Lung (tissue), 12 donors: ENCODE measurements around the gene PLCB3. TPM values are rescaled to one million over a fixed set of nuclear protein-coding genes. Genes with fewer than 3 reads are reported as not detected.

Experiments
- ATAC-seq: fragments of 200-7000 bp; cut with Tn5 transposase; one replicate; pipeline ENCODE4 v1.9.1; 2020; ENCODE audit warnings: moderate number of reproducible peaks; ENCODE audit not compliant: insufficient read depth, low FRiP score
- DNase-seq, 3 donors: peaks; one replicate each; pipeline ENCODE4 v3.0.0-alpha.2; 2013 to 2017
- H3K27ac ChIP-seq, 2 donors: one replicate each; pipeline ENCODE4 v1.5.1; 2013; ENCODE audit warnings: mild to moderate bottlenecking in 2 of 2, moderate library complexity in 2 of 2, control low read depth in 1 of 2, inconsistent platforms in 1 of 2, low read depth in 1 of 2, low read length in 1 of 2
- H3K27me3 ChIP-seq, 3 donors: one replicate each; pipeline ENCODE4 v1.5.1; 2013; ENCODE audit warnings: low read length in 2 of 3; ENCODE audit not compliant: control insufficient read depth in 3 of 3, insufficient read depth in 3 of 3
- H3K36me3 ChIP-seq, 4 donors: one replicate each; pipeline ENCODE4 v1.5.1; 2013; ENCODE audit warnings: low read length in 4 of 4, mild to moderate bottlenecking in 1 of 4, moderate library complexity in 1 of 4; ENCODE audit not compliant: control insufficient read depth in 4 of 4, insufficient read depth in 4 of 4
- H3K4me1 ChIP-seq, 5 donors: one replicate each; pipeline ENCODE4 v1.5.1; 2013; ENCODE audit warnings: low read length in 5 of 5, mild to moderate bottlenecking in 2 of 5, moderate library complexity in 1 of 5; ENCODE audit not compliant: control insufficient read depth in 5 of 5, insufficient read depth in 5 of 5
- H3K4me3 ChIP-seq: one replicate; pipeline ENCODE4 v1.5.1; 2013; ENCODE audit warnings: mild to moderate bottlenecking, control low read depth, moderate library complexity
- H3K9ac ChIP-seq, 2 donors: one replicate each; pipeline ENCODE4 v1.5.1; 2013; ENCODE audit warnings: low read length in 2 of 2, control low read depth in 1 of 2; ENCODE audit not compliant: insufficient read depth in 1 of 2
- H3K9me3 ChIP-seq, 4 donors: one replicate each; pipeline ENCODE4 v1.5.1; 2013; ENCODE audit warnings: low read length in 3 of 4, mild to moderate bottlenecking in 1 of 4, moderate library complexity in 1 of 4; ENCODE audit not compliant: control insufficient read depth in 4 of 4, insufficient read depth in 3 of 4
- WGBS, 2 donors: extraction: QIAGEN DNeasy Blood & Tissue Kit; methylation state at CpG; one replicate each; pipeline ENCODE4 v1.1.7; 2013; 5-methylcytosine and 5-hydroxymethylcytosine counted together
- polyA plus RNA-seq, 2 donors: library from polyadenylated mRNA; stranded (reverse); fragments of 200-250 nt; gene quantifications; one replicate each; pipeline ENCODE4 v1.2.1, GENCODE V29; 2013
- total RNA-seq, 2 donors: library from RNA; depleted of rRNA in 1 of 2; stranded (reverse); fragments of >200 nt in 1 of 2; gene quantifications; one replicate each; pipeline ENCODE4 v1.2.1, GENCODE V29; 2014 to 2021
- TF ChIP-seq, protein P1 (sequence below): IDR thresholded peaks from 2 replicates; pipeline ENCODE4 v1.5.1; 2012; ENCODE audit warnings: mild to moderate bottlenecking; ENCODE audit errors: control extremely low read depth, extremely low read depth
- donor health status: control.
- donor health status: control.
- donor health status: Bipolar disorder and iron deficiency.
- donor health status: healthy.
- donor health status: DM: yes; HTN: yes; CAD: no.

Gene PLCB3
- total and polyA plus RNA-seq, 4 donors = 15.0 to 32.0 (median 17.6) TPM

GRCh38 chr11:64203421-64204079, 47.8 kb upstream of the PLCB3 start:
- WGBS, 2 donors = 91 to 96% methylated on average over 27 of the region's 27 CpGs
- Histone ChIP-seq H3K36me3 (peaks cover 21 to 42% (median 32%) of the 10 kb centered on the region in 4 donors), H3K4me3 (no peak overlapping the region), H3K9ac (no peak overlapping the region), H3K27me3 (no peaks in the 10 kb centered on the region), H3K9me3 (no peaks in the 10 kb centered on the region), H3K4me1 (peaks cover 0 to 21% (median 0%) of the 10 kb centered on the region in 5 donors), H3K27ac (no peak overlapping the region)
- ATAC-seq (no peak), DNase-seq (no peak)
- TF ChIP-seq, protein P1, sequence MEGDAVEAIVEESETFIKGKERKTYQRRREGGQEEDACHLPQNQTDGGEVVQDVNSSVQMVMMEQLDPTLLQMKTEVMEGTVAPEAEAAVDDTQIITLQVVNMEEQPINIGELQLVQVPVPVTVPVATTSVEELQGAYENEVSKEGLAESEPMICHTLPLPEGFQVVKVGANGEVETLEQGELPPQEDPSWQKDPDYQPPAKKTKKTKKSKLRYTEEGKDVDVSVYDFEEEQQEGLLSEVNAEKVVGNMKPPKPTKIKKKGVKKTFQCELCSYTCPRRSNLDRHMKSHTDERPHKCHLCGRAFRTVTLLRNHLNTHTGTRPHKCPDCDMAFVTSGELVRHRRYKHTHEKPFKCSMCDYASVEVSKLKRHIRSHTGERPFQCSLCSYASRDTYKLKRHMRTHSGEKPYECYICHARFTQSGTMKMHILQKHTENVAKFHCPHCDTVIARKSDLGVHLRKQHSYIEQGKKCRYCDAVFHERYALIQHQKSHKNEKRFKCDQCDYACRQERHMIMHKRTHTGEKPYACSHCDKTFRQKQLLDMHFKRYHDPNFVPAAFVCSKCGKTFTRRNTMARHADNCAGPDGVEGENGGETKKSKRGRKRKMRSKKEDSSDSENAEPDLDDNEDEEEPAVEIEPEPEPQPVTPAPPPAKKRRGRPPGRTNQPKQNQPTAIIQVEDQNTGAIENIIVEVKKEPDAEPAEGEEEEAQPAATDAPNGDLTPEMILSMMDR = no peak

- no peak for ATAC-seq
- WGBS, 2 donors = 89 to 93% methylated on average over 16 of the region's 16 CpGs
- Histone ChIP-seq H3K4me3 (no peak overlapping the region), H3K4me1 (peaks cover 0 to 25% (median 0%) of the 10 kb centered on the region in 5 donors), H3K9me3 (no peaks in the 10 kb centered on the region), H3K27me3 (no peaks in the 10 kb centered on the region), H3K36me3 (peaks cover 21 to 42% (median 33%) of the 10 kb centered on the region in 4 donors), H3K27ac (no peak overlapping the region), H3K9ac (no peak overlapping the region)
- TF ChIP-seq, protein P1 = no peak
- DNase-seq = no peak
Measured at GRCh38 chr11:64204080-64204440, 47.3 kb upstream of the PLCB3 start.

GRCh38 chr11:64204464-64204989, 46.8 kb upstream of the PLCB3 start:
- 26 to 32% methylated on average over 7 of the region's 7 CpGs for WGBS, 2 donors
- TF ChIP-seq, protein P1 = peak; percentile 94
- Histone ChIP-seq H3K27me3 (no peaks in the 10 kb centered on the region), H3K9me3 (no peaks in the 10 kb centered on the region), H3K4me3 (no peak overlapping the region), H3K9ac (no peak overlapping the region), H3K4me1 (peaks cover 0 to 27% (median 0%) of the 10 kb centered on the region in 5 donors), H3K27ac (peak overlapping the region in 1 of 2 donors; percentile 16), H3K36me3 (peaks cover 21 to 42% (median 34%) of the 10 kb centered on the region in 4 donors)
- ATAC-seq = peak; percentile 56
- peak; percentile 86 to 94 (median 89) for DNase-seq
